GM13976 (cell line): ENCODE results near the gene ELOVL5.

Source experiments
- DNase-seq: peaks from one replicate; pipeline ENCODE4 v3.0.0; 2012; ENCODE audit warnings: low spot score
- in situ Hi-C: fragments of 300-500 bp; cut with MboI; formaldehyde crosslinking; loops from one replicate; pipeline ENCODE4 v1.12.0; 2022; ENCODE audit warnings: low sequenced_read_pairs, mixed read lengths, inconsistent platforms; ENCODE audit not compliant: unreplicated experiment
- TF ChIP-seq, protein P1 (sequence below): IDR thresholded peaks from 2 replicates; pipeline ENCODE4 v1.5.1; 2012; ENCODE audit warnings: borderline replicate concordance, mild to moderate bottlenecking; ENCODE audit not compliant: insufficient read depth; ENCODE audit errors: extremely low read depth, missing control alignments, control extremely low read depth

Gene ELOVL5

DNA sequence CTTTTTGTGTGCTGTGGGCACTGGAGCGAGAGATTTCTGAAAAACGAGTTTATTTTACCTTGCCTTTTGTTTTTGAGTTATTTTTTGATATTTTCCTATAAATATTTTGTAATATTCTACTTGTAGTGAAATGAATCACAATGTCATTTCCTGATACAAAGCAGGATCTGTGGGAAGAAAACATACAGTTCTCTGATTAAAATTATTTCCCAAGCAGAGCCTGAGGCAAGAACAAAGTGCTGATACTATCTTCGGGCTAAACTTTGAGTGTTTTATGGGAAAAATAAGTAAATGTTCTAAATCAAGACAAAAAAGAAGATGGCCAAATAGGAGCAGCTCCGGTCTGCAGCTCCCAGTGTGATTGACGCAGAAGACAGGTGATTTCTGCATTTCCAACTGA is 33.7 kb upstream of the ELOVL5 start:
- DNase-seq = no peak
- TF ChIP-seq, protein P1, sequence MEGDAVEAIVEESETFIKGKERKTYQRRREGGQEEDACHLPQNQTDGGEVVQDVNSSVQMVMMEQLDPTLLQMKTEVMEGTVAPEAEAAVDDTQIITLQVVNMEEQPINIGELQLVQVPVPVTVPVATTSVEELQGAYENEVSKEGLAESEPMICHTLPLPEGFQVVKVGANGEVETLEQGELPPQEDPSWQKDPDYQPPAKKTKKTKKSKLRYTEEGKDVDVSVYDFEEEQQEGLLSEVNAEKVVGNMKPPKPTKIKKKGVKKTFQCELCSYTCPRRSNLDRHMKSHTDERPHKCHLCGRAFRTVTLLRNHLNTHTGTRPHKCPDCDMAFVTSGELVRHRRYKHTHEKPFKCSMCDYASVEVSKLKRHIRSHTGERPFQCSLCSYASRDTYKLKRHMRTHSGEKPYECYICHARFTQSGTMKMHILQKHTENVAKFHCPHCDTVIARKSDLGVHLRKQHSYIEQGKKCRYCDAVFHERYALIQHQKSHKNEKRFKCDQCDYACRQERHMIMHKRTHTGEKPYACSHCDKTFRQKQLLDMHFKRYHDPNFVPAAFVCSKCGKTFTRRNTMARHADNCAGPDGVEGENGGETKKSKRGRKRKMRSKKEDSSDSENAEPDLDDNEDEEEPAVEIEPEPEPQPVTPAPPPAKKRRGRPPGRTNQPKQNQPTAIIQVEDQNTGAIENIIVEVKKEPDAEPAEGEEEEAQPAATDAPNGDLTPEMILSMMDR = no peak
- in situ Hi-C loops = no loop called here

DNA sequence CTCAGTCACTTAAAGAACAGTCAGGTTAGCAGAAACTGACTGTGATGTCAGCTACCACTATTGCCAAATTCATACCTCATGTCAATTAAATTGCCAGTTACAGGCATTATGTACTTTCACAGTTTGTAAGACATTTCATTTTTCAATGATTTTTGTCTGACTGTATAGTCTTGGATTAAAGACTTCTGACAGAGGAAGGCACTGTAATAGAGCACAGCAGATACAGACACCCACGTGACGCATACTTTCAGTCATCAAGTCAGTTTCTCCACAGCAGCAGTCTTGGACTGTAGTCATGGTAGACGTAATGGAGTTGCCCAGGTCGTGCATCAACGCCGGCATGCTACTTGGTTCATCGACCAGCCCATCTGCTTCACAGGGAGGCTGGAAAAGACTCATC is 29.5 kb upstream of the ELOVL5 start:
- DNase-seq = no peak
- TF ChIP-seq, protein P1 = no peak
- in situ Hi-C loops = no loop called here

DNA sequence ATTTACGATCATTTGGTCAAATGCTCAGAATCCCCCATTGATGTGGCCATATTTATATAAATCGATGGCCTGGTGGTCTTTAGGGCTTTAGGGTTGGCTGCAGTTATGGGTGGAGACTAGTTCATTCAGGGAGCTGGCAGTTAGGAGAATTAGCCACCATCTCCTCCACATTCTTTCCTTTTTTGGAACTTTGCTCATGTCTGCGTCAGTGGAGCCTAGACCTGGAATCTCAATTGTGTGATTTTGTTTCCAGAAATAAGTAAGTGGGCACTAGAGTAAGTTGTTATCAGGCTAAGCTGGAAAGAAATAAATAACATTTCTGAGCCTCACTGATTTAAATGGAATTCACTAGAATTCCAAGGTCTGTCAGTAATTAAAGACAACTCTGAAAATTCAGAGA is 29.0 kb upstream of the ELOVL5 start:
- no peak for DNase-seq
- TF ChIP-seq, protein P1 = no peak
- in situ Hi-C loops = no loop called here

DNA sequence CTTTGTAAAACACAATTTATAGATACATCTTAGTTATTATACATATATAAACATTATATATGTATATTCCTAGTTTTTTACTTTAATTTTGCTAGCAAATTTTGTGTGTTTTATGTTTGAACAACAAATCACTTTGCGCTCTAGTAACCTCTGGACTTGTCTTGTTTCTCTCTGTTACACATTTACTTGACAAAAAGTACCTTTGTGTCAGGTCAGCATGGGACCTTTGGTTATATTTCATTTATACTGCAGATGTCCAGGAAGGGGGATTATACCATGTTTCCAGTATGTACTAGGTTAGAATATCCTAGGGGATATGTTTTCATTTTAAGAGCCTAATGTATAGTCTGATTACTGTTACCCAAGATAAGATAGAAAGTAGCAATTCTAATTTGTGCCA is 28.5 kb upstream of the ELOVL5 start:
- TF ChIP-seq, protein P1 = no peak
- in situ Hi-C loops = no loop called here
- no peak for DNase-seq

DNA sequence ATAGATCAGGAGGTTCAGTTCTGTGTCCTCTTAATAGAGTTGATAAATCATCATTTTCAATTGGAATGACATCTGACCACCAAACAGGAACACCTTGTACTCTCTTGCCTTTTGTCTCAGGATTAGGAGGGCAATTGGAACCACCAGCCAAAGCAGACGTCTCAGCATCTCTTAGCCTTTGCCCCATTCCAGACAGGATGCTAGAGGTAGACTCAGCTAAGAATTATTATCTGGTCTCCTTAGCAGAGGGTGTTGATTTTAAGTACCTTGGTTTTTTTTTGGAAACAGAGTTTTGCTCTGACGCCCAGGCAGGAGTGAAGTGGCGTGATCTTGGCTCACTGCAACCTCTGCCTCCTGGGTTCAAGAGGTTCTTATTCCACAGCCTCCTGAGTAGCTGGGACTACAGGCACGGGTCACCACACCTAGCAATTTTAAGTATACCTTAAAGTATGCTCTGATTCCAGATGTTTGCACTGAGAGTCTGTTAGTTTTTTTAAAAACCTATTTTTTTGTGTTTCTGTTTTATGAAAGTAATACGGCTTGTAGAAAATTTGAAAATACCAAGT is 28.0 kb upstream of the ELOVL5 start:
- TF ChIP-seq, protein P1 = no peak
- in situ Hi-C loops = no loop called here

DNA sequence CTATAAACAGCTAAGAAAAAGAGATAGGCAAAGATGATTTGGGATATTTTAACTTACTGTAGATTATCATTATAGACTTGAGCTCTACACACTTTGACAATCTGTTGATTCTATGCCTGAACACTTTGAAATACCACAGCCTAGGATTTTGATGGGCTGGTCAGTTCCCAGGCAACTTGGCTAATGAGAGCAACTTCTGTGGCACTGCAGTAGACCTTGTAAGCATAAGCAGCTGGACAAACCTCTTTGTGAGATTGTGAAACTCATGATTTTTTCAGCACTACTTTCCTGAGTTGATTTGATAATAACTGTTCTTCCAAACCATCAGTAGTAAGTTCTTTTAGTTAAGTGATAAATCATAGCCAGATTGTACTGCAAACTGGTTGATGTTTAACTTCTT is 27.1 kb upstream of the ELOVL5 start:
- in situ Hi-C loops = no loop called here
- TF ChIP-seq, protein P1 = no peak
- DNase-seq = no peak

More for the DNA sequence above, 28.0 kb upstream of the ELOVL5 start:
- DNase-seq = no peak
